ENCODE measurements around the gene IL1RAPL2. TPM values are rescaled to one million over a fixed set of nuclear protein-coding genes. Genes with fewer than 3 reads are reported as not detected.

Gene IL1RAPL2
- total RNA-seq, 2 donors from 2014 or later: not detected

DNA sequence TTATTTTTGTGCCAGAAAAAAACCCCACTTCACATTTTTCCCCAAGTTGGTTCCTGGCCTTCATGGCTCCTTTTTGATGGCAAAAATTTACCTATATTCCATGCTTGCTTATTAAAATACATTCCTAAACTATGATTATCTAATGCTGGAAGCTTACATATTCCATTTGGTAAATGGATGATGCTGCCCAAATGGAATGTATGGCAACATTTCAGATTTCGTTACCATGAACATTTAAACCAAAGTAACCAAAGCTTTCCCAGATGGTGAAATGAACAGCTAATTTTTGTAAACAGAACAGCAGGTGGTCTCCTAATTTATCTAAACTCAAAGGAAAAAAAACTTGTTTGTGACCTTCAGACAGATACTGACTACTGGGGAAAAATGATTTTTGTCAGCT, 765.2 kb downstream of the IL1RAPL2 start:
- no peaks in the 10 kb centered on the region for H3K9me3 ChIP-seq
- H3K4me3 ChIP-seq: no peak overlapping the region
- H3K36me3 ChIP-seq: no peaks in the 10 kb centered on the region
- TF ChIP-seq, protein P1, sequence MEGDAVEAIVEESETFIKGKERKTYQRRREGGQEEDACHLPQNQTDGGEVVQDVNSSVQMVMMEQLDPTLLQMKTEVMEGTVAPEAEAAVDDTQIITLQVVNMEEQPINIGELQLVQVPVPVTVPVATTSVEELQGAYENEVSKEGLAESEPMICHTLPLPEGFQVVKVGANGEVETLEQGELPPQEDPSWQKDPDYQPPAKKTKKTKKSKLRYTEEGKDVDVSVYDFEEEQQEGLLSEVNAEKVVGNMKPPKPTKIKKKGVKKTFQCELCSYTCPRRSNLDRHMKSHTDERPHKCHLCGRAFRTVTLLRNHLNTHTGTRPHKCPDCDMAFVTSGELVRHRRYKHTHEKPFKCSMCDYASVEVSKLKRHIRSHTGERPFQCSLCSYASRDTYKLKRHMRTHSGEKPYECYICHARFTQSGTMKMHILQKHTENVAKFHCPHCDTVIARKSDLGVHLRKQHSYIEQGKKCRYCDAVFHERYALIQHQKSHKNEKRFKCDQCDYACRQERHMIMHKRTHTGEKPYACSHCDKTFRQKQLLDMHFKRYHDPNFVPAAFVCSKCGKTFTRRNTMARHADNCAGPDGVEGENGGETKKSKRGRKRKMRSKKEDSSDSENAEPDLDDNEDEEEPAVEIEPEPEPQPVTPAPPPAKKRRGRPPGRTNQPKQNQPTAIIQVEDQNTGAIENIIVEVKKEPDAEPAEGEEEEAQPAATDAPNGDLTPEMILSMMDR (IDR thresholded peaks at IDR 0.05): no peak
- H3K4me1 ChIP-seq: no peaks in the 10 kb centered on the region
- no peaks in the 10 kb centered on the region for H3K27me3 ChIP-seq
- DNase-seq (ENCODE audit: low spot score): no peak
- no peak overlapping the region for H3K27ac ChIP-seq

DNA sequence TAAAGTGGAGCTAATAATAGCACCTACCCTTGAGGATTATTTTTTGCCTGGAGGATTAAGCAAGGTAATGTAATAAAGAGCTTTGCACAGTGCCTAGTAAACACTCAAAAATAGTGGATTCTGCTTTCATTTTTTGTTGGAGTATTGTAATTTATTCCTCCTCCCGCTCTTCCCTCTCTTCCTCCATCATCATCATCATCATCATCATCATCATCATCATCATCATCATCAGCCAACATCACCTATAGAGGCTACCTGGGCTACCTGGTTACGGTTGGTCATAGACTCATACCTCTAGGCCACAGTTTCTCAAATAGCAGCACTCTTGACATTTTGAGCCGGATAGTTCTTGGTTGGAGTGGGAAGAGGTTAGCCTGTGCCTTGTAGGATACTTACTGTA, 781.4 kb downstream of the IL1RAPL2 start:
- Histone ChIP-seq H3K9me3 (no peaks in the 10 kb centered on the region), H3K4me1 (no peaks in the 10 kb centered on the region), H3K27ac (no peak overlapping the region), H3K27me3 (no peaks in the 10 kb centered on the region), H3K4me3 (no peak overlapping the region), H3K36me3 (no peaks in the 10 kb centered on the region)
- DNase-seq (ENCODE audit: low spot score): no peak
- TF ChIP-seq, protein P1 (IDR thresholded peaks at IDR 0.05): no peak

DNA sequence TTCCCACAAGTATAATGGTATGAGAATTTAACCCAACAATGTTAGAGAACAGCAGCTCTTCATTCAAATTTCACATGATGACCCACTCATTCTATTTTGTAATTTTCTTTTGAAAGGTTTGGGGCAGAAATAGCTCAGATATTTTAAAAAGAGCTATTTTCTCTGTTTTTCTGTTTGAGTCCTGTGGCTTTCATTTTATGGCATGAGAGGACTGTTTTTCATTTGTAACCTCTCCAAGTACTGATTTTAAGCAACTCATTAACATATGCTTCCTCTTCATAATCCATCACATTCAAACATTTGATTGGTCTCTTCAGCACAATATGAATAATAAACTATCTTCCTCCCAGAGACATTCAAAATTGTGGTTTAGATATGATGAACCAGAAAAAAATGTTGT, 783.5 kb downstream of the IL1RAPL2 start:
- no peak for DNase-seq (ENCODE audit: low spot score)
- Histone ChIP-seq H3K36me3 (no peaks in the 10 kb centered on the region), H3K4me3 (no peak overlapping the region), H3K4me1 (no peaks in the 10 kb centered on the region), H3K9me3 (no peaks in the 10 kb centered on the region), H3K27ac (no peak overlapping the region), H3K27me3 (no peaks in the 10 kb centered on the region)
- TF ChIP-seq, protein P1 (IDR thresholded peaks at IDR 0.05): no peak

DNA sequence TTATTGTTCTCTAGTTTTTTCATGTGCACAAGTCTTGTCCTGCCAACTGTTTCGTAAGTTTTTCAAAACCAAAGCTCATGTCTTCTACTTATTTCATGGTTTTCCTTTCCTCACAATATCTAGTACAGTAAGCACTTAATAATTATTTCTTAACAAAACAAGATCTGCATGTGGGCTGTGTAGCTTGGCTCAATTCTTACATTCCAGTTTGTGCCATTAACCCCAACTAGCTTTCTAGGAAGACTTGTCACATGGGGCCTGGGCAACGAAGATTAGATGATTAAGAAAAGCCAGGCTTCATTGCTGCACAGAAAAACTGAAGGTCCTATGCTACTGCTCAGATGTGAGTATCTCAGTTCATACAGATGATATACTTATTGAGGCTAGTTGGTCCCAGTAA, 809.8 kb downstream of the IL1RAPL2 start:
- Histone ChIP-seq H3K9me3 (peaks cover 0 to 16% of the 10 kb centered on the region in 2 donors), H3K27me3 (peaks cover 0 to 3% of the 10 kb centered on the region in 2 donors), H3K4me3 (no peak overlapping the region), H3K36me3 (no peaks in the 10 kb centered on the region), H3K4me1 (no peaks in the 10 kb centered on the region), H3K27ac (no peak overlapping the region)
- DNase-seq (ENCODE audit: low spot score): no peak
- TF ChIP-seq, protein P1 (IDR thresholded peaks at IDR 0.05): no peak

DNA sequence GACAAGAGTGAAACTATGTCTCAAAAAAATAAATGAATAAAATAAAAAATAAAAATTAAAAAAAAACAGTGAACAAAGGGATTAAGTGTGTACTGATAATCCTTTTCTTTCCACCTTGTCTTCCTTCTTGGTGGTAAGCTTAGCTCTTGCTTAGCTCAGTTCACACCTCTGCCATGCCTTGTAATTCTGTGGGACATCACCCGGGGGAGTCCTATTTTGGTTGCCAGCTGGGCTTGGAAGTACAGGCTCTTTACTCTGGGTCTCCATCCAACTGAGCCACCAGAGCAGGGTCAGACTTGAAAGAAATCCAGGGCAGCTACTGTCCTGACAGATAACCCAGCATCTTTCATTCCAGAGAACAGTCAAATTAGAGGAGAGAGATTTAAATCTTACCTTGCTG, 858.7 kb downstream of the IL1RAPL2 start:
- no peak overlapping the region for H3K27ac ChIP-seq
- no peaks in the 10 kb centered on the region for H3K9me3 ChIP-seq
- H3K4me1 ChIP-seq: no peaks in the 10 kb centered on the region
- no peaks in the 10 kb centered on the region for H3K36me3 ChIP-seq
- DNase-seq (ENCODE audit: low spot score): no peak
- H3K4me3 ChIP-seq: no peak overlapping the region
- H3K27me3 ChIP-seq: no peaks in the 10 kb centered on the region
- TF ChIP-seq, protein P1 (IDR thresholded peaks at IDR 0.05): no peak

DNA sequence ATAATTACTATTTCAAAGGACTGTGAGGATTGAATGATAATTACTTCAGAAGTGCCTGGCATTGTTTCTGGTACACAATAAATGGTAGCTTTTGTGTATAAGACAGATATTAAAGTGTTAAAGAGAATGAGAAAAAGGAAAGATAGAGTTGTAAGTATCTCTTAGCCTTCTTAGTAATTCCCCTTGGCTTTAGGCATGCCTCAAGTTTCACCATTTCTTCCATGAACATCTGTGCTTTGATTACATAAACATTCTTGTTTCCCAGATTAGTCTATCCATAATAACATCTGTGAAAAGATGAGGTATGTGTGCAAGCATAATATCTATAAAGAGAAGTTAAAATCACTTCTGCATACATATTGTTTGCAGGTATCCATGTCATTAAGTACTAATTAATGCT, 885.4 kb downstream of the IL1RAPL2 start:
- H3K36me3 ChIP-seq: no peaks in the 10 kb centered on the region
- TF ChIP-seq, protein P1 (IDR thresholded peaks at IDR 0.05): no peak
- DNase-seq (ENCODE audit: low spot score): no peak
- no peak overlapping the region for H3K27ac ChIP-seq
- H3K4me1 ChIP-seq: no peaks in the 10 kb centered on the region
- H3K9me3 ChIP-seq: no peaks in the 10 kb centered on the region
- no peaks in the 10 kb centered on the region for H3K27me3 ChIP-seq
- no peak overlapping the region for H3K4me3 ChIP-seq

All from right atrium auricular region (tissue), 2 donors.